Effector memory CD8-positive, alpha-beta T cell (primary cell): ENCODE results near the gene ERBIN.
"Not testable (repeated sequence)": the region's sequence is repeated elsewhere in the genome, so short reads cannot be mapped to it uniquely, and the experiment has no call there.

ENCODE experiments used
- ATAC-seq: fragments of 150-1000 bp; cut with Tn5 transposase; replicated peaks from 2 replicates; pipeline ENCODE4 v1.10.0; 2021; ENCODE audit warnings: mild to moderate bottlenecking, moderate library complexity
- DNase-seq, 3 experiments: peaks; one replicate each; pipeline ENCODE4 v3.0.0; 2021
- H3K27ac Mint-ChIP-seq, 2 donors: one replicate each; pipeline ENCODE4 v1.8.0; 2022; ENCODE audit warnings: mild to moderate bottlenecking in 2 of 2, mixed read lengths in 2 of 2, moderate library complexity in 2 of 2
- H3K27me3 Mint-ChIP-seq, 2 donors: one replicate each; pipeline ENCODE4 v1.8.0; 2022; ENCODE audit warnings: mixed read lengths in 2 of 2
- H3K36me3 Mint-ChIP-seq: one replicate; pipeline ENCODE4 v1.8.0; 2022; ENCODE audit warnings: mild to moderate bottlenecking, moderate library complexity, mixed read lengths; ENCODE audit not compliant: insufficient read depth
- H3K4me1 Mint-ChIP-seq, 2 donors: one replicate each; pipeline ENCODE4 v1.8.0; 2022; ENCODE audit warnings: low read depth in 2 of 2, mixed read lengths in 2 of 2
- H3K4me3 Mint-ChIP-seq, 2 donors: one replicate each; pipeline ENCODE4 v1.8.0; 2022; ENCODE audit warnings: mild to moderate bottlenecking in 2 of 2, mixed read lengths in 2 of 2, moderate library complexity in 2 of 2
- H3K9me3 Mint-ChIP-seq, 2 donors: one replicate each; pipeline ENCODE4 v1.8.0; 2022; ENCODE audit warnings: mixed read lengths in 2 of 2
- total RNA-seq, 9 experiments: gene quantifications; one replicate each; lab custom pipeline; 2026; lab: John Stamatoyannopoulos, UW

The ERBIN gene
- 124 to 511 (median 305) reads per million in 9 experiments for total RNA-seq

GRCh38 chr5:65926276-65926783 is at the start of gene ERBIN:
Gene ERBIN (plus strand): TSS chr5:65926575. CDS start chr5:65992719, 66,144 bp downstream.
- DNase-seq (peak; percentile 52 to 57 (median 53)), ATAC-seq (peak; percentile 18)
- H3K27ac Mint-ChIP-seq, result peak within 1 kb of the TSS; percentile 95 to 96
- H3K27me3 Mint-ChIP-seq, result no peaks in the 10 kb centered on the region
- H3K4me1 Mint-ChIP-seq, result peaks cover 37 to 39% of the 10 kb centered on the region in 2 donors
- no peaks in the 10 kb centered on the region for H3K9me3 Mint-ChIP-seq
- peaks cover 38% of the 10 kb centered on the region for H3K36me3 Mint-ChIP-seq
- H3K4me3 Mint-ChIP-seq, result peak within 1 kb of the TSS; percentile 91 to 97

- no peak overlapping the region for H3K4me3 Mint-ChIP-seq
Observed at GRCh38 chr5:65876970-65877369, 49.4 kb upstream of the ERBIN start.

GRCh38 chr5:65879668-65880256 is 46.6 kb upstream of the ERBIN start:
- not testable (repeated sequence) for H3K4me1 Mint-ChIP-seq, ATAC-seq, H3K9me3 Mint-ChIP-seq, H3K36me3 Mint-ChIP-seq, H3K27me3 Mint-ChIP-seq, H3K4me3 Mint-ChIP-seq, H3K27ac Mint-ChIP-seq, DNase-seq

More at GRCh38 chr5:65876970-65877369, 49.4 kb upstream of the ERBIN start:
- no peaks in the 10 kb centered on the region for H3K36me3 Mint-ChIP-seq
- no peak for DNase-seq
- no peak overlapping the region for H3K27ac Mint-ChIP-seq
- peaks cover 2 to 7% of the 10 kb centered on the region in 2 donors for H3K9me3 Mint-ChIP-seq
- peaks cover 0 to 1% of the 10 kb centered on the region in 2 donors for H3K4me1 Mint-ChIP-seq
- ATAC-seq, result no peak
- H3K27me3 Mint-ChIP-seq, result no peaks in the 10 kb centered on the region

- Mint-ChIP-seq H3K36me3 (no peaks in the 10 kb centered on the region), H3K9me3 (peaks cover 2 to 7% of the 10 kb centered on the region in 2 donors), H3K4me3 (no peak overlapping the region), H3K4me1 (peaks cover 0 to 1% of the 10 kb centered on the region in 2 donors), H3K27ac (no peak overlapping the region), H3K27me3 (no peaks in the 10 kb centered on the region)
- ATAC-seq, result no peak
- no peak for DNase-seq
Observed at GRCh38 chr5:65880496-65881072, 45.8 kb upstream of the ERBIN start.

- Mint-ChIP-seq H3K4me3 (no peak overlapping the region), H3K27ac (no peak overlapping the region), H3K9me3 (peaks cover 0 to 1% of the 10 kb centered on the region in 2 donors), H3K4me1 (no peaks in the 10 kb centered on the region), H3K27me3 (peaks cover 2 to 11% of the 10 kb centered on the region in 2 donors), H3K36me3 (peaks cover 3% of the 10 kb centered on the region)
- DNase-seq (no peak), ATAC-seq (no peak)
Observed at GRCh38 chr5:65882278-65882677, 44.1 kb upstream of the ERBIN start.

- H3K4me1 Mint-ChIP-seq, result no peaks in the 10 kb centered on the region
- H3K9me3 Mint-ChIP-seq, result no peaks in the 10 kb centered on the region
- H3K27ac Mint-ChIP-seq, result no peak overlapping the region
- DNase-seq (no peak), ATAC-seq (no peak)
- peaks cover 6 to 11% of the 10 kb centered on the region in 2 donors for H3K27me3 Mint-ChIP-seq
- no peak overlapping the region for H3K4me3 Mint-ChIP-seq
- H3K36me3 Mint-ChIP-seq, result peaks cover 3% of the 10 kb centered on the region
Observed at GRCh38 chr5:65883461-65883860, 42.9 kb upstream of the ERBIN start.

GRCh38 chr5:65886387-65886786 is 40.0 kb upstream of the ERBIN start:
- no peak for DNase-seq
- no peak overlapping the region for H3K4me3 Mint-ChIP-seq

GRCh38 chr5:65892024-65892423 is 34.4 kb upstream of the ERBIN start:
- not testable (repeated sequence) for H3K27ac Mint-ChIP-seq, H3K9me3 Mint-ChIP-seq, ATAC-seq, H3K4me3 Mint-ChIP-seq, H3K36me3 Mint-ChIP-seq, DNase-seq, H3K27me3 Mint-ChIP-seq, H3K4me1 Mint-ChIP-seq

More at GRCh38 chr5:65886387-65886786, 40.0 kb upstream of the ERBIN start:
- H3K36me3 Mint-ChIP-seq, result peaks cover 3% of the 10 kb centered on the region
- no peak for ATAC-seq
- peaks cover 6 to 11% of the 10 kb centered on the region in 2 donors for H3K27me3 Mint-ChIP-seq
- no peaks in the 10 kb centered on the region for H3K9me3 Mint-ChIP-seq
- H3K27ac Mint-ChIP-seq, result no peak overlapping the region
- H3K4me1 Mint-ChIP-seq, result no peaks in the 10 kb centered on the region

- Mint-ChIP-seq H3K9me3 (no peaks in the 10 kb centered on the region), H3K36me3 (peaks cover 4% of the 10 kb centered on the region), H3K4me3 (no peak overlapping the region), H3K27me3 (no peaks in the 10 kb centered on the region), H3K27ac (no peak overlapping the region), H3K4me1 (no peaks in the 10 kb centered on the region)
- ATAC-seq (no peak), DNase-seq (no peak)
Observed at GRCh38 chr5:65892801-65893200, 33.6 kb upstream of the ERBIN start.

- no peaks in the 10 kb centered on the region for H3K9me3 Mint-ChIP-seq
- ATAC-seq, result no peak
- peaks cover 4% of the 10 kb centered on the region for H3K36me3 Mint-ChIP-seq
- no peak overlapping the region for H3K4me3 Mint-ChIP-seq
- DNase-seq, result no peak
- no peaks in the 10 kb centered on the region for H3K4me1 Mint-ChIP-seq
- no peaks in the 10 kb centered on the region for H3K27me3 Mint-ChIP-seq
- H3K27ac Mint-ChIP-seq, result no peak overlapping the region
Observed at GRCh38 chr5:65893749-65894430, 32.5 kb upstream of the ERBIN start.

- no peaks in the 10 kb centered on the region for H3K9me3 Mint-ChIP-seq
- no peak overlapping the region for H3K27ac Mint-ChIP-seq
- ATAC-seq, result no peak
- no peaks in the 10 kb centered on the region for H3K4me1 Mint-ChIP-seq
- H3K4me3 Mint-ChIP-seq, result no peak overlapping the region
- H3K36me3 Mint-ChIP-seq, result peaks cover 4% of the 10 kb centered on the region
- DNase-seq, result no peak
- no peaks in the 10 kb centered on the region for H3K27me3 Mint-ChIP-seq
Observed at GRCh38 chr5:65895891-65896290, 30.5 kb upstream of the ERBIN start.

- DNase-seq (no peak), ATAC-seq (no peak)
- no peaks in the 10 kb centered on the region for H3K4me1 Mint-ChIP-seq
- no peak overlapping the region for H3K4me3 Mint-ChIP-seq
- peaks cover 4% of the 10 kb centered on the region for H3K36me3 Mint-ChIP-seq
- H3K27ac Mint-ChIP-seq, result no peak overlapping the region
- no peaks in the 10 kb centered on the region for H3K27me3 Mint-ChIP-seq
- H3K9me3 Mint-ChIP-seq, result no peaks in the 10 kb centered on the region
Observed at GRCh38 chr5:65900746-65901145, 25.6 kb upstream of the ERBIN start.

- ATAC-seq, result no peak
Observed at GRCh38 chr5:65902104-65902503, 24.3 kb upstream of the ERBIN start.

GRCh38 chr5:65903581-65903980 is 22.8 kb upstream of the ERBIN start:
- Mint-ChIP-seq H3K4me3 (no peak overlapping the region), H3K27me3 (no peaks in the 10 kb centered on the region), H3K4me1 (no peaks in the 10 kb centered on the region), H3K36me3 (no peaks in the 10 kb centered on the region), H3K27ac (no peak overlapping the region), H3K9me3 (no peaks in the 10 kb centered on the region)
- no peak for DNase-seq
- no peak for ATAC-seq

More at GRCh38 chr5:65902104-65902503, 24.3 kb upstream of the ERBIN start:
- H3K9me3 Mint-ChIP-seq, result no peaks in the 10 kb centered on the region
- no peak for DNase-seq
- no peaks in the 10 kb centered on the region for H3K27me3 Mint-ChIP-seq
- no peak overlapping the region for H3K27ac Mint-ChIP-seq
- H3K36me3 Mint-ChIP-seq, result peaks cover under 1% of the 10 kb centered on the region
- no peak overlapping the region for H3K4me3 Mint-ChIP-seq
- no peaks in the 10 kb centered on the region for H3K4me1 Mint-ChIP-seq
